H1 (cell line): ENCODE results near the gene ANAPC13. TPM values are rescaled to one million over a fixed set of nuclear protein-coding genes. Genes with fewer than 3 reads are reported as not detected.

Source experiments
- CTCF ChIA-PET: fragments of 300-600 bp; sonication (Branson Sonifier 250); formaldehyde crosslinking; loops from one replicate; lab custom pipeline; 2021; ENCODE audit not compliant: partially characterized antibody; lab: Charles Lee
- POLR2A ChIA-PET: fragments of 300-600 bp; sonication (Branson Sonifier 250); formaldehyde crosslinking; loops from one replicate; lab custom pipeline; 2021; ENCODE audit warnings: inconsistent platforms; ENCODE audit not compliant: partially characterized antibody; lab: Charles Lee
- DNase-seq, 2 experiments: peaks; one replicate each; pipeline versions ENCODE4 v3.0.0 to v3.0.0-alpha.2; 2010 to 2022; ENCODE audit warnings: low spot score in 2 of 2, low read depth in 1 of 2, mixed read lengths in 1 of 2
- FAIRE-seq: peaks from 2 replicates; lab custom pipeline; 2011; peaks lifted over from hg19 to GRCh38; lab: Jason Lieb, UNC
- H2AFZ ChIP-seq: 2 replicates; pipeline ENCODE4 v1.8.1; 2012; ENCODE audit warnings: low read length, inconsistent platforms
- H2AK5ac ChIP-seq: 2 replicates; pipeline ENCODE4 v1.6.1; 2013; ENCODE audit warnings: low read depth, low read length
- H2BK120ac ChIP-seq: replicated peaks from 2 replicates; pipeline ENCODE3; 2013; ENCODE audit warnings: low read depth, low read length, inconsistent platforms
- H2BK12ac ChIP-seq: 2 replicates; pipeline ENCODE4 v1.6.1; 2013; ENCODE audit warnings: low read depth, low read length
- H2BK15ac ChIP-seq: 2 replicates; pipeline ENCODE4 v1.6.1; 2013; ENCODE audit warnings: low read length
- H2BK20ac ChIP-seq: 2 replicates; pipeline ENCODE4 v1.6.1; 2013; ENCODE audit warnings: low read length
- H2BK5ac ChIP-seq: 2 replicates; pipeline ENCODE4 v1.6.1; 2013; ENCODE audit warnings: low read depth, low read length
- H3K14ac ChIP-seq: 2 replicates; pipeline ENCODE4 v1.6.1; 2013; ENCODE audit warnings: inconsistent platforms; ENCODE audit not compliant: insufficient read length
- H3K18ac ChIP-seq: 2 replicates; pipeline ENCODE4 v1.6.1; 2013; ENCODE audit warnings: low read length; ENCODE audit errors: extremely low read depth
- H3K23ac ChIP-seq: 2 replicates; pipeline ENCODE4 v1.6.1; 2013; ENCODE audit warnings: inconsistent platforms; ENCODE audit not compliant: insufficient read length
- H3K23me2 ChIP-seq: 2 replicates; pipeline ENCODE4 v1.6.1; 2013; ENCODE audit warnings: low read depth, low read length
- H3K27ac ChIP-seq: 2 replicates; pipeline ENCODE4 v1.6.1; 2011; ENCODE audit warnings: low read depth, low read length, inconsistent platforms
- H3K27me3 ChIP-seq, 4 experiments: replicated peaks in 1 of 4; 1 replicate in 1 of 4; 2 replicates in 3 of 4; pipeline versions ENCODE4 v1.6.1 to v1.8.1; 2011 to 2013; ENCODE audit warnings: low read length in 3 of 4, mild to moderate bottlenecking in 3 of 4, inconsistent platforms in 2 of 4, mixed read lengths in 2 of 4, moderate library complexity in 1 of 4; ENCODE audit not compliant: control insufficient read depth in 3 of 4, insufficient read depth in 3 of 4; ENCODE audit errors: extremely low read depth in 1 of 4
- H3K36me3 ChIP-seq, 4 experiments: 2 replicates each; pipeline versions ENCODE4 v1.6.1 to v1.8.1; 2011 to 2013; ENCODE audit warnings: mild to moderate bottlenecking in 4 of 4, low read length in 3 of 4, moderate library complexity in 2 of 4, control low read depth in 1 of 4, inconsistent platforms in 1 of 4; ENCODE audit not compliant: insufficient read depth in 4 of 4, control insufficient read depth in 2 of 4
- H3K4ac ChIP-seq: replicated peaks from 2 replicates; pipeline ENCODE3; 2013; ENCODE audit warnings: low read length, low read depth, mixed read lengths, inconsistent platforms; ENCODE audit not compliant: insufficient read length
- H3K4me1 ChIP-seq, 4 experiments: replicated peaks in 1 of 4; 1 replicate in 1 of 4; 2 replicates in 3 of 4; pipeline versions ENCODE4 v1.6.1 to v1.8.1; 2011 to 2013; ENCODE audit warnings: low read length in 3 of 4, inconsistent platforms in 2 of 4, mixed read lengths in 1 of 4; ENCODE audit not compliant: insufficient read depth in 4 of 4, control insufficient read depth in 3 of 4
- H3K4me2 ChIP-seq, 2 experiments: 2 replicates each; pipeline versions ENCODE4 v1.6.1 to v1.8.1; 2011 to 2013; ENCODE audit warnings: low read depth in 2 of 2, low read length in 2 of 2, control low read depth in 1 of 2, inconsistent platforms in 1 of 2, mild to moderate bottlenecking in 1 of 2; ENCODE audit not compliant: insufficient read depth in 1 of 2
- H3K4me3 ChIP-seq, 4 experiments: fragments of 200-600, 300-600 bp in 1 of 4; sonication (generic), shearing (Covaris generic), sonication (Bioruptor Twin) in 1 of 4; 2 replicates each; pipeline versions ENCODE4 v1.5.1 to v1.8.1; 2011 to 2016; ENCODE audit warnings: low read length in 4 of 4, low read depth in 3 of 4, control low read depth in 2 of 4, inconsistent platforms in 2 of 4, mild to moderate bottlenecking in 2 of 4, mixed read lengths in 1 of 4, moderate library complexity in 1 of 4; ENCODE audit not compliant: insufficient read depth in 2 of 4; ENCODE audit errors: extremely low read depth in 1 of 4
- H3K56ac ChIP-seq: replicated peaks from 2 replicates; pipeline ENCODE3; 2013; ENCODE audit warnings: low read depth, mild to moderate bottlenecking, mixed read lengths, low read length, inconsistent platforms; ENCODE audit not compliant: insufficient read length
- H3K79me1 ChIP-seq: 2 replicates; pipeline ENCODE4 v1.6.1; 2013; ENCODE audit warnings: low read depth, low read length, control low read depth
- H3K79me2 ChIP-seq, 2 experiments: 2 replicates each; pipeline versions ENCODE4 v1.6.1 to v1.8.1; 2012 to 2013; ENCODE audit warnings: low read length in 2 of 2, mild to moderate bottlenecking in 2 of 2, inconsistent platforms in 1 of 2; ENCODE audit not compliant: insufficient read depth in 2 of 2, control insufficient read depth in 1 of 2
- H3K9ac ChIP-seq, 4 experiments: replicated peaks in 1 of 4; 1 replicate in 1 of 4; 2 replicates in 3 of 4; pipeline versions ENCODE4 v1.6.1 to v1.8.1; 2011 to 2013; ENCODE audit warnings: low read depth in 3 of 4, low read length in 3 of 4, control low read depth in 2 of 4, mild to moderate bottlenecking in 2 of 4, moderate library complexity in 2 of 4, inconsistent platforms in 1 of 4; ENCODE audit errors: extremely low read depth in 1 of 4
- H3K9me3 ChIP-seq, 2 experiments: 2 replicates each; pipeline versions ENCODE4 v1.6.1 to v1.8.1; 2012 to 2013; ENCODE audit warnings: mild to moderate bottlenecking in 2 of 2, moderate library complexity in 2 of 2, control low read depth in 1 of 2, inconsistent platforms in 1 of 2, low read depth in 1 of 2, low read length in 1 of 2, mixed read lengths in 1 of 2; ENCODE audit not compliant: insufficient read depth in 2 of 2
- H4K20me1 ChIP-seq, 2 experiments: replicated peaks in 1 of 2; 2 replicates each; pipeline versions ENCODE3 to v1.8.1; 2011 to 2013; ENCODE audit warnings: inconsistent platforms in 2 of 2, low read length in 2 of 2, mild to moderate bottlenecking in 1 of 2; ENCODE audit not compliant: insufficient read depth in 2 of 2, control insufficient read depth in 1 of 2
- H4K5ac ChIP-seq: 2 replicates; pipeline ENCODE4 v1.6.1; 2013; ENCODE audit warnings: low read length, low read depth, mixed read lengths, inconsistent platforms; ENCODE audit not compliant: insufficient read length
- H4K8ac ChIP-seq: 2 replicates; pipeline ENCODE4 v1.8.0; 2013; ENCODE audit warnings: mild to moderate bottlenecking, moderate library complexity, low read length, inconsistent platforms; ENCODE audit not compliant: insufficient read depth; ENCODE audit errors: extremely low read depth
- H4K91ac ChIP-seq: replicated peaks from 2 replicates; pipeline ENCODE3; 2013; ENCODE audit warnings: low read length, mixed read lengths, inconsistent platforms; ENCODE audit not compliant: insufficient read length
- TAF7 ChIP-seq: optimal IDR thresholded peaks from 2 replicates; pipeline ENCODE3; 2011; ENCODE audit warnings: low read depth, mild to moderate bottlenecking, inconsistent platforms, low read length, moderate library complexity, borderline replicate concordance
- WGBS, 2 experiments: shearing (Covaris generic) in 1 of 2; methylation state at CpG; one replicate each; pipeline versions ENCODE4 v1.1.6 to v1.1.7; 2013 to 2015; ENCODE audit warnings: low lambda C conversion rate in 2 of 2, mixed read lengths in 2 of 2, inconsistent platforms in 1 of 2, low coverage in 1 of 2, missing lambda C conversion rate in 1 of 2; ENCODE audit not compliant: insufficient replicate concordance in 2 of 2, insufficient coverage in 1 of 2, insufficient read length in 1 of 2; ENCODE audit errors: extremely low coverage in 1 of 2, missing lambda C conversion rate in 1 of 2; 5-methylcytosine and 5-hydroxymethylcytosine counted together
- long read RNA-seq, 2 experiments: library from RNA in 1 of 2; library from capped mRNA in 1 of 2; stranded (forward); transcript quantifications; one replicate each; pipeline ENCODE4 v2.0.0, GENCODE V29; 2021; ENCODE audit warnings: inconsistent platforms in 1 of 2
- polyA minus RNA-seq, 3 experiments: library from RNA; depleted of rRNA, polyadenylated mRNA; stranded (reverse); fragments of >200 nt; gene quantifications; 1 replicate in 2 of 3; 2 replicates in 1 of 3; pipeline ENCODE4 v1.2.3, GENCODE V29; 2011
- polyA plus RNA-seq, 7 experiments: library from polyadenylated mRNA; depleted of rRNA in 3 of 7; stranded (reverse) in 5 of 7; unstranded in 2 of 7; fragments of >200 nt in 5 of 7; fragments of 200-250 nt in 2 of 7; gene quantifications; 1 replicate in 5 of 7; 2 replicates in 1 of 7; 4 replicates in 1 of 7; pipeline versions ENCODE4 v1.2.1 to v1.2.3, GENCODE V29; 2011 to 2013; ENCODE audit warnings: missing spikeins in 2 of 7, mixed read lengths in 2 of 7
- total RNA-seq: library from RNA; stranded (reverse); fragmentation: NEBNext Ultra II Directional; extraction: Animal tissue kit (Norgen Biotek cat#: 25700); gene quantifications from 2 replicates; pipeline ENCODE4 v1.2.1, GENCODE V29; 2021
- TF ChIP-seq, protein P1 (sequence below): IDR thresholded peaks from 2 replicates; pipeline ENCODE4 v1.6.1; 2012; ENCODE audit warnings: inconsistent platforms
- TF ChIP-seq, protein P2 (sequence below), 3 experiments: IDR thresholded peaks; 1 replicate in 2 of 3; 2 replicates in 1 of 3; pipeline versions ENCODE4 v1.5.1 to v1.6.1; 2011; ENCODE audit warnings: low read length in 3 of 3, mild to moderate bottlenecking in 3 of 3, inconsistent platforms in 2 of 3, low read depth in 1 of 3, moderate library complexity in 1 of 3; ENCODE audit not compliant: insufficient read depth in 1 of 3; ENCODE audit errors: control extremely low read depth in 1 of 3

The ANAPC13 gene
- 31.0 and 34.0 TPM in 2 replicates for total RNA-seq
- 17.0 and 33.3 TPM in 2 replicates for polyA plus RNA-seq (2011; rRNA removed)
- polyA plus RNA-seq (2011; cell fraction: cytosol; rRNA removed): 43.8 TPM
- 4.2 TPM for polyA plus RNA-seq (2011; cell fraction: nucleus; rRNA removed)
- polyA plus RNA-seq (2012, experiment 1 of 2): 30.0 to 63.3 TPM (median 32.0 TPM) in 4 replicates
- 8.1 TPM for polyA plus RNA-seq (2012, experiment 2 of 2)
- 20.6 TPM for polyA plus RNA-seq (2013, experiment 1 of 2)
- 22.3 TPM for polyA plus RNA-seq (2013, experiment 2 of 2)
- 13.7 and 16.9 TPM in 2 replicates for polyA minus RNA-seq (2011; rRNA and poly(A)+ RNA removed)
- polyA minus RNA-seq (2011; cell fraction: cytosol; rRNA and poly(A)+ RNA removed): 7.8 TPM
- polyA minus RNA-seq (2011; cell fraction: nucleus; rRNA and poly(A)+ RNA removed): 9.8 TPM
- long read RNA-seq, experiment 1, transcript ANAPC13-203 (2 exons, 686 nt): major isoform, 15 of 49 reads
- long read RNA-seq, experiment 1, transcript ANAPC13-204 (3 exons, 1,840 nt): minor isoform, 13 of 49 reads
- long read RNA-seq, experiment 1, transcript ANAPC13-201 (3 exons, 1,209 nt): minor isoform, 13 of 49 reads
- long read RNA-seq, experiment 1, partial matches to known transcripts: 0 of 49 reads
- long read RNA-seq, experiment 1, other reads (novel, unspliced or antisense): 8 of 49 reads
- long read RNA-seq, experiment 2, transcript ANAPC13-204 (3 exons, 1,840 nt): minor isoform, 9 of 33 reads
- long read RNA-seq, experiment 2, transcript ANAPC13-201 (3 exons, 1,209 nt): major isoform, 20 of 33 reads
- long read RNA-seq, experiment 2, partial matches to known transcripts: 0 of 33 reads
- long read RNA-seq, experiment 2, other reads (novel, unspliced or antisense): 1 of 33 reads

DNA sequence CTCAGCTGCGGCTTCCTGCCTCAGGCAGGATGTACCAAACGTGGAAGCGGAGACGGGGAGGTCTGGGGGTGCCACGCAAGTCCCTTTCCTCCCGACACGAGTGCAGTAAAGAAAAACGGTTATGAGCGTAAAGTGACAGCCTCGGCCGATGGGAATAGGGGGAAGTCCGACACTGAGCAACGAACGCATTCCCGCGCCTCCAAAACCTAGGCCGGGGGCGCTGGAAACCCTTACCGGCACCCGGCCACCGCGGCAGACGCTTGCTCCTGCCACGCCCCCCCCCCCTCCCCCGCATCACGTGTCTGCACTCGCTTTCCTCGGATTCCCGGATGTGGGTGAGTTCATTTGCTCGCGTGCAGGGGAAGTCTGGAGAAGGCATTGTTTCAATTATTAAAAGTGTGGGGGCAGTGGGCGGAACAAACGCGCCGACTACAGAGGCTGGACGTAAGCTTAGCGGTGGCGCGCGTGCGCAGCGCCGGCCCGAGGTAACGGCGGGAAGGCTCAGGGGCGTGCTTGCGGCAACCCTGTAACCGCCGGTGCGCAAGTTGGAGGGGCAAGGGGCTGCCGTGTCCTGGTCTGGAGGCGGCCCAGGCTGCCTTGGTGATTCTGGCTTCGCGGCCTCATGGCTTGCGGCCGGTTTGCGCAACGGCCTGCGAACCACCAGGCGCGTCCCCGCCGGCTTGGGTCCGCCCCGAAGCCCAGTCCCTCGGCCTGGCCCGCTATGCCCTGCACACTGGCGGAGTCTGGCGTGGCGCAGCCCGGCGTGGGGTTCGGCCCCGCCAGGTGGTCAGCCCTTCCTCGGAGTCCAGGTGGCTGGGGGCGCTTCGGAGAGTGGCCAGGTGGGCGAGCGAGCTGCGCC is at the start of gene ANAPC13, which contains the start of gene CEP63:
TSS of gene ANAPC13 (minus strand) at position 268 of the 859 bp plus-strand sequence. CDS start 3,081 bp downstream, outside the sequence.
TSS of gene CEP63 (plus strand) at position 340 of the 859 bp plus-strand sequence. CDS start 9,264 bp downstream, outside the sequence.
- Histone ChIP-seq H3K14ac (no peak within 1 kb of the TSS), H2AFZ (peak within 1 kb of the TSS; percentile 89), H3K79me2 (peaks cover 0 to 46% of the 10 kb centered on the region in 2 experiments; a peak in 2 of 4 replicates), H3K56ac (peak within 1 kb of the TSS; percentile 77), H3K23me2 (peaks cover 11% of the 10 kb centered on the region), H2BK120ac (no peak within 1 kb of the TSS), H3K27me3 (no peaks in the 10 kb centered on the region), H3K9me3 (no peaks in the 10 kb centered on the region), H3K18ac (peak within 1 kb of the TSS; percentile 95), H4K8ac (peak within 1 kb of the TSS; percentile 95), H4K5ac (peak within 1 kb of the TSS; percentile 92), H3K4ac (peak within 1 kb of the TSS; percentile 30), H3K9ac (peak within 1 kb of the TSS; percentile 88 to 96 (median 94)), H2BK5ac (peak within 1 kb of the TSS; percentile 97), H3K27ac (peak within 1 kb of the TSS; percentile 83), H2BK15ac (peak within 1 kb of the TSS; percentile 40; the same call in 1 of the 2 replicates), H4K20me1 (no peaks in the 10 kb centered on the region), H2BK12ac (peak within 1 kb of the TSS; percentile 20; the same call in 1 of the 2 replicates), H3K4me1 (peaks cover 0 to 10% (median 7%) of the 10 kb centered on the region in 4 experiments; a peak in 6 of 7 replicates), H2BK20ac (no peak within 1 kb of the TSS), H4K91ac (peak within 1 kb of the TSS; percentile 79), H3K4me2 (peak within 1 kb of the TSS; percentile 90 to 93), H3K36me3 (peaks cover 6 to 19% (median 15%) of the 10 kb centered on the region in 4 experiments; a peak in 7 of 8 replicates), H3K23ac (no peak within 1 kb of the TSS), H3K4me3 (peak within 1 kb of the TSS; percentile 68 to 96 (median 80)), H2AK5ac (no peak within 1 kb of the TSS), H3K79me1 (peaks cover 7% of the 10 kb centered on the region; the same call in 1 of the 2 replicates)
- ChIA-PET CTCF (interaction anchor here (0.6 to 5.7 kb wide), 7 partner anchors 9 to 346 kb away, joined by 3 to 39 read pairs (median 3); no protein-coding TSS in a partner anchor), POLR2A (interaction anchor here (0.7 to 2.7 kb wide), 19 partner anchors 9 to 234 kb away, joined by 3 to 13 read pairs (median 5); partner anchors contain the start of gene AMOTL2)
- WGBS, 2 experiments: 1% methylated on average over 79 of the region's 81 CpGs; no CpG with 5 or more reads in 1 of the 2 experiments
- no peak for FAIRE-seq
- DNase-seq: peak; percentile 86 to 95
- TF ChIP-seq, protein P1, sequence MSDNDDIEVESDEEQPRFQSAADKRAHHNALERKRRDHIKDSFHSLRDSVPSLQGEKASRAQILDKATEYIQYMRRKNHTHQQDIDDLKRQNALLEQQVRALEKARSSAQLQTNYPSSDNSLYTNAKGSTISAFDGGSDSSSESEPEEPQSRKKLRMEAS: peak; percentile 50; the same call in 1 of the 2 replicates
- TF ChIP-seq TAF7: no peak
- TF ChIP-seq, protein P2, sequence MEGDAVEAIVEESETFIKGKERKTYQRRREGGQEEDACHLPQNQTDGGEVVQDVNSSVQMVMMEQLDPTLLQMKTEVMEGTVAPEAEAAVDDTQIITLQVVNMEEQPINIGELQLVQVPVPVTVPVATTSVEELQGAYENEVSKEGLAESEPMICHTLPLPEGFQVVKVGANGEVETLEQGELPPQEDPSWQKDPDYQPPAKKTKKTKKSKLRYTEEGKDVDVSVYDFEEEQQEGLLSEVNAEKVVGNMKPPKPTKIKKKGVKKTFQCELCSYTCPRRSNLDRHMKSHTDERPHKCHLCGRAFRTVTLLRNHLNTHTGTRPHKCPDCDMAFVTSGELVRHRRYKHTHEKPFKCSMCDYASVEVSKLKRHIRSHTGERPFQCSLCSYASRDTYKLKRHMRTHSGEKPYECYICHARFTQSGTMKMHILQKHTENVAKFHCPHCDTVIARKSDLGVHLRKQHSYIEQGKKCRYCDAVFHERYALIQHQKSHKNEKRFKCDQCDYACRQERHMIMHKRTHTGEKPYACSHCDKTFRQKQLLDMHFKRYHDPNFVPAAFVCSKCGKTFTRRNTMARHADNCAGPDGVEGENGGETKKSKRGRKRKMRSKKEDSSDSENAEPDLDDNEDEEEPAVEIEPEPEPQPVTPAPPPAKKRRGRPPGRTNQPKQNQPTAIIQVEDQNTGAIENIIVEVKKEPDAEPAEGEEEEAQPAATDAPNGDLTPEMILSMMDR (IDR thresholded peaks at IDR 0.05; ENCODE audit: control extremely low read depth in 1 of 3, insufficient read depth in 1 of 3, low read depth in 1 of 3, low read length in 3 of 3): no peak
